Stimulated activated naive CD8-positive, alpha-beta T cell treated with anti-CD3 and anti-CD28 coated beads, Interleukin-15, Interleukin-2, amounts not matched to agents 100 U/mL and 50 U/mL, for 24 hours (primary cell): ENCODE data around the gene CEP152.
"Not testable (repeated sequence)": the region's sequence is repeated elsewhere in the genome, so short reads cannot be mapped to it uniquely, and the experiment has no call there.

Source experiments
- ATAC-seq: fragments of 150-1000 bp; cut with Tn5 transposase; one replicate; pipeline ENCODE4 v1.10.0; 2021
- DNase-seq: peaks from one replicate; pipeline ENCODE4 v3.0.0; 2021

The CEP152 gene

GRCh38 chr15:48810414-48811324 is at the start of gene CEP152:
Gene CEP152, minus strand, starts transcription at chr15:48811069. Its CDS starts 5,420 bp downstream, at chr15:48805649.
- DNase-seq: peak; percentile 97
- ATAC-seq: peak; percentile 100

GRCh38 chr15:48859426-48859825 is 48.6 kb upstream of the CEP152 start:
- ATAC-seq: no peak

GRCh38 chr15:48858401-48858800 is 47.5 kb upstream of the CEP152 start:
- no peak for ATAC-seq
- DNase-seq: no peak

More at GRCh38 chr15:48859426-48859825, 48.6 kb upstream of the CEP152 start:
- DNase-seq: no peak

GRCh38 chr15:48856942-48857341 is 46.1 kb upstream of the CEP152 start:
- DNase-seq: no peak

GRCh38 chr15:48855501-48856440 is 44.9 kb upstream of the CEP152 start:
- DNase-seq (no peak), ATAC-seq (no peak)

More at GRCh38 chr15:48856942-48857341, 46.1 kb upstream of the CEP152 start:
- no peak for ATAC-seq

GRCh38 chr15:48854434-48854833 is 43.6 kb upstream of the CEP152 start:
- not testable (repeated sequence) for ATAC-seq, DNase-seq

GRCh38 chr15:48851956-48852355 is 41.1 kb upstream of the CEP152 start:
- no peak for ATAC-seq

GRCh38 chr15:48850648-48851047 is 39.8 kb upstream of the CEP152 start:
- DNase-seq: no peak
- no peak for ATAC-seq

More at GRCh38 chr15:48851956-48852355, 41.1 kb upstream of the CEP152 start:
- no peak for DNase-seq

GRCh38 chr15:48845123-48845522 is 34.3 kb upstream of the CEP152 start:
- no peak for DNase-seq
- ATAC-seq: peak; percentile 61

- DNase-seq: no peak
Observed at GRCh38 chr15:48842501-48842900, 31.6 kb upstream of the CEP152 start.

GRCh38 chr15:48834756-48835155 is 23.9 kb upstream of the CEP152 start:
- no peak for DNase-seq
- ATAC-seq: no peak

More at GRCh38 chr15:48842501-48842900, 31.6 kb upstream of the CEP152 start:
- no peak for ATAC-seq

GRCh38 chr15:48833526-48834239 is 22.8 kb upstream of the CEP152 start:
- ATAC-seq (no peak), DNase-seq (no peak)

- DNase-seq (no peak), ATAC-seq (no peak)
Observed at GRCh38 chr15:48832648-48833047, 21.8 kb upstream of the CEP152 start.

GRCh38 chr15:48828906-48829305 is 18.0 kb upstream of the CEP152 start:
- DNase-seq (no peak), ATAC-seq (no peak)

GRCh38 chr15:48828471-48828870 is 17.6 kb upstream of the CEP152 start:
- DNase-seq: no peak
- ATAC-seq: no peak

GRCh38 chr15:48825075-48825474 is 14.2 kb upstream of the CEP152 start:
- no peak for ATAC-seq
- no peak for DNase-seq

GRCh38 chr15:48823706-48824105 is 12.8 kb upstream of the CEP152 start:
- no peak for ATAC-seq
- DNase-seq: no peak

GRCh38 chr15:48823237-48823636 is 12.4 kb upstream of the CEP152 start:
- DNase-seq (no peak), ATAC-seq (no peak)

GRCh38 chr15:48814286-48814685 is 3.4 kb upstream of the CEP152 start:
- DNase-seq: no peak

GRCh38 chr15:48811325-48811958 is 573 bp upstream of the CEP152 start:
- DNase-seq (no peak), ATAC-seq (no peak)

More at GRCh38 chr15:48814286-48814685, 3.4 kb upstream of the CEP152 start:
- ATAC-seq: no peak

GRCh38 chr15:48806151-48806550 is 4.7 kb downstream of the CEP152 start:
- ATAC-seq: no peak
- no peak for DNase-seq
